PC-3 (cell line): ENCODE results near the gene PRKACB.

Experiments
- EZH2 ChIP-seq: fragments of 300-600 bp; sonication (generic); IDR thresholded peaks from one replicate; pipeline ENCODE4 v1.6.1; 2017; ENCODE audit warnings: antibody characterized with exemption, mild to moderate bottlenecking, low read length; ENCODE audit not compliant: unreplicated experiment
- TF ChIP-seq, protein P1 (sequence below): fragments of 300-600 bp; sonication (generic); conservative IDR thresholded peaks from 2 replicates; pipeline ENCODE4 v1.5.1; 2017; ENCODE audit warnings: antibody characterized with exemption, low read depth, mild to moderate bottlenecking, low read length

DNA sequence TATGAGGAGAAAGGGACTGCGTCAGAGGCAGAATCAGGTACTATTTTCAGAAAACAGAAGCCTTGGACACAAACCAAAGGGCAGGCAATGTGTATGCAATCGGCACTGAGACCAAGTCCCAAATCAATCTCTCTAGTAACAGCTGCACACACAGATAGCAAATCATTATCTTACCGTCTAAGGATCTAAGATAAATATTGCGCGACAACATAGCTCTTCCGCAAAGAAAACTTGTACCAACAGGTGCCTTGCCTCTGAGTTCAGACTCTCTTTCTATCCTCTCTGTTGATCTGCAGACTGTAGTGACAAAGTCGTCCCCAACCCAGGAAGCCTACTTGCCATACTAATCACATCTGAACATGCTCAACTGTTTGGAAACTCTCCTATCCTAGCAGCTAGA, 134.8 kb downstream of the PRKACB start:
- no peak for TF ChIP-seq EZH2
- TF ChIP-seq, protein P1, sequence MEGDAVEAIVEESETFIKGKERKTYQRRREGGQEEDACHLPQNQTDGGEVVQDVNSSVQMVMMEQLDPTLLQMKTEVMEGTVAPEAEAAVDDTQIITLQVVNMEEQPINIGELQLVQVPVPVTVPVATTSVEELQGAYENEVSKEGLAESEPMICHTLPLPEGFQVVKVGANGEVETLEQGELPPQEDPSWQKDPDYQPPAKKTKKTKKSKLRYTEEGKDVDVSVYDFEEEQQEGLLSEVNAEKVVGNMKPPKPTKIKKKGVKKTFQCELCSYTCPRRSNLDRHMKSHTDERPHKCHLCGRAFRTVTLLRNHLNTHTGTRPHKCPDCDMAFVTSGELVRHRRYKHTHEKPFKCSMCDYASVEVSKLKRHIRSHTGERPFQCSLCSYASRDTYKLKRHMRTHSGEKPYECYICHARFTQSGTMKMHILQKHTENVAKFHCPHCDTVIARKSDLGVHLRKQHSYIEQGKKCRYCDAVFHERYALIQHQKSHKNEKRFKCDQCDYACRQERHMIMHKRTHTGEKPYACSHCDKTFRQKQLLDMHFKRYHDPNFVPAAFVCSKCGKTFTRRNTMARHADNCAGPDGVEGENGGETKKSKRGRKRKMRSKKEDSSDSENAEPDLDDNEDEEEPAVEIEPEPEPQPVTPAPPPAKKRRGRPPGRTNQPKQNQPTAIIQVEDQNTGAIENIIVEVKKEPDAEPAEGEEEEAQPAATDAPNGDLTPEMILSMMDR: no peak
